GM10266 (cell line): Measurements from ENCODE around the gene DCXR.

Source experiments
- DNase-seq: peaks from one replicate; pipeline ENCODE4 v3.0.0; 2012; ENCODE audit errors: extremely low spot score
- CTCF ChIP-seq: IDR thresholded peaks from 2 replicates; pipeline ENCODE4 v1.5.1; 2012; ENCODE audit warnings: mild to moderate bottlenecking, low read depth; ENCODE audit not compliant: control insufficient read depth, insufficient read depth; ENCODE audit errors: missing control alignments

The DCXR gene

GRCh38 chr17:82029391-82029790 is 8.1 kb downstream of the DCXR start:
- DNase-seq: no peak
- no peak for TF ChIP-seq CTCF

- no peak for DNase-seq
Measured at GRCh38 chr17:82028966-82029365, 8.5 kb downstream of the DCXR start.

DNA sequence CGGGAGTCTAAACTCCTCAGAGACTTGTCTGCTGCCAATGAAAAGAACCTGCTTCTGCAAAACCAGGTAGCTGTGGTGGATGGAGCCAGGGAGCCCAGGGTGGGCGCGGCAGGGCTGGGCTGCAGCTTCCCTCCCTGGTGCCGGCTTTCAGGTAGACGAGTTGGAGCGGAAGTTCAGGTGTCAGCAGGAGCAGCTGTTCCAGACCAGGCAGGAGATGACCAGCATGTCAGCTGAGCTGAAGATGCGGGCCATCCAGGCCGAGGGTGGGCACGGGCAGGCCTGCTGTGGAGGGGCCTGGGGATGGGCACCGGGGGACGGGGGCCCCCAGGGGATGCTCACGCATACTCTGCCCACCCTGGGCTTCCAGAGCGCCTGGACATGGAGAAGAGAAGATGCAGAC is 9.3 kb downstream of the DCXR start:
- DNase-seq: no peak
- TF ChIP-seq CTCF: no peak

More at GRCh38 chr17:82028966-82029365, 8.5 kb downstream of the DCXR start:
- no peak for TF ChIP-seq CTCF

DNA sequence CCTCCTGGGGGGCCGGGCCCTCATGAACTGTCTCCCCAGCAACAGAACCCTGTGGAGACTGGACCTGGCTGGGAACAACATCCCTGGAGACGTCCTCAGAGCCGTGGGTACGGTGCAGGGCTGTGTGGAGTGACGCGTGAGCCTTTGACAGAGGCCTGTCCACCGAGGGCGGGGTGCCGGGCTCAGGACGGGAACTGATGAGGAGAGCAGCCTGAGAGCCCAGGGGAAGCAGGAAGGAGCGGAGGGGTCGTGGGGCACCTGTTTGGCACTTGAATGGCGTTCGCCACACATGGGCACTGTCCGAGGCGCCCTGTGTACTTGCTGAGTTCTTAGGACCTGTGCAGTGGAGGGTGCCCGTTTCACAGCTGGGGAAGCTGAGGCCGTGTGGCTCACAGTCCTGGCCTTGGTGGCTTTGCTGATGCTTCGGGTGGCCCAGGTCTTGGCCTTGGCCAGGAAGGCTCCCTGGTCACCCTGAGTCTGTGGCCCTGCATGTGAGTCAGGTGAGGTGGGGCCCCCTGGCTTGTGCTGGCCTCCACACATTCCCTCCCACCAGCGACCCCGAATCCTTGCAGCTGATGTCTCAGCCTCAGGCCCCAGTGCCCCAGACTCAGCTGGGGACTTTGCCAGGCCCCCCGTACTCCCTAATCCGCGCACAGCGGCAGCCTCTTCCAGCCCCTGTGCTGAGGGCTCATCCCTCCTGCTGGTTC is 11.9 kb downstream of the DCXR start:
- DNase-seq: no peak
- TF ChIP-seq CTCF: no peak

GRCh38 chr17:82024859-82025258 is 12.6 kb downstream of the DCXR start:
- no peak for TF ChIP-seq CTCF
- DNase-seq: no peak

- peak; percentile 38 for DNase-seq
Measured at GRCh38 chr17:82023447-82024241, 13.9 kb downstream of the DCXR start.

More at GRCh38 chr17:82023447-82024241, 13.9 kb downstream of the DCXR start:
- no peak for TF ChIP-seq CTCF
